ENCODE measurements around the gene ZNF521.

DNA sequence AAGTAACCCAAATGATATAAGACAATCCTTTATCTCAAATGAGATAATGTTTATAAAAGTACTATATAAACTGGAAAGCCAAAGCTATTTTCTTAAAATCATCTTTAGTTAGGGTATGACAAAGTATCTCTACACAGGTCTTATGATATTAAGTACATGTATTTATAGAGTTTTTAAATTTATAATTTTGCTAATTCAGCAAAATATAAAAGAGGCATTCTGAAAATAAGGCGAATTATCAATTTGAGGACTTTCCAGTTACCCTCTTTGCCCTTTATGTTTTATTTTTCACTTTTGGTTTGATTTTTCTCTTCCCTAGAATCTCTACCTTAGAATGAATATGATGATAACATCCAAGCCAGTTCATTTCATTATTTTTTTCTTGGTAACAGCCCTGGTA lies 115.2 kb downstream of the ZNF521 start:
- TF ChIP-seq EZH2 (IDR thresholded peaks at IDR 0.05; ENCODE audit: borderline replicate concordance, low read depth, low read length, poor library complexity, severe bottlenecking), result no peak
- TF ChIP-seq, protein P1, sequence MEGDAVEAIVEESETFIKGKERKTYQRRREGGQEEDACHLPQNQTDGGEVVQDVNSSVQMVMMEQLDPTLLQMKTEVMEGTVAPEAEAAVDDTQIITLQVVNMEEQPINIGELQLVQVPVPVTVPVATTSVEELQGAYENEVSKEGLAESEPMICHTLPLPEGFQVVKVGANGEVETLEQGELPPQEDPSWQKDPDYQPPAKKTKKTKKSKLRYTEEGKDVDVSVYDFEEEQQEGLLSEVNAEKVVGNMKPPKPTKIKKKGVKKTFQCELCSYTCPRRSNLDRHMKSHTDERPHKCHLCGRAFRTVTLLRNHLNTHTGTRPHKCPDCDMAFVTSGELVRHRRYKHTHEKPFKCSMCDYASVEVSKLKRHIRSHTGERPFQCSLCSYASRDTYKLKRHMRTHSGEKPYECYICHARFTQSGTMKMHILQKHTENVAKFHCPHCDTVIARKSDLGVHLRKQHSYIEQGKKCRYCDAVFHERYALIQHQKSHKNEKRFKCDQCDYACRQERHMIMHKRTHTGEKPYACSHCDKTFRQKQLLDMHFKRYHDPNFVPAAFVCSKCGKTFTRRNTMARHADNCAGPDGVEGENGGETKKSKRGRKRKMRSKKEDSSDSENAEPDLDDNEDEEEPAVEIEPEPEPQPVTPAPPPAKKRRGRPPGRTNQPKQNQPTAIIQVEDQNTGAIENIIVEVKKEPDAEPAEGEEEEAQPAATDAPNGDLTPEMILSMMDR (conservative IDR thresholded peaks at IDR 0.05; ENCODE audit: low read depth, low read length), result no peak
